ENCODE measurements around the gene UBE3C. TPM values are rescaled to one million over a fixed set of nuclear protein-coding genes. Genes with fewer than 3 reads are reported as not detected.
A peak's percentile ranks its signal among the peaks of the same experiment; 100 is the strongest.

UBE3C gene
- total and polyA plus RNA-seq, 2 of the 13 experiments (the other 11 are each of a cell fraction or from before 2014, with no cell fraction given): 27.0 to 48.2 TPM

GRCh38 chr7:157138424-157139110 is at the start of gene UBE3C (continued):
- TF ChIP-seq SMARCE1 (IDR thresholded peaks at IDR 0.05; ENCODE audit: borderline replicate concordance) (no peak), ZSCAN5A (CRISPR knock-in tag; IDR thresholded peaks at IDR 0.05; ENCODE audit: borderline replicate concordance) (no peak), ZFP90 (CRISPR knock-in tag; IDR thresholded peaks at IDR 0.05; ENCODE audit: borderline replicate concordance) (no peak; the same call in 1 of the 2 replicates), NFKB2 (CRISPR knock-in tag; IDR thresholded peaks at IDR 0.05; ENCODE audit: borderline replicate concordance) (no peak; the same call in none of the 2 replicates), RNF2 (conservative IDR thresholded peaks at IDR 0.05; ENCODE audit: low read depth) (no peak), NFKBIZ (CRISPR knock-in tag; IDR thresholded peaks at IDR 0.05) (no peak), NFYC (CRISPR knock-in tag; IDR thresholded peaks at IDR 0.05) (no peak), HDAC1 (CRISPR knock-in tag; IDR thresholded peaks at IDR 0.05) (no peak; the same call in 1 of the 2 replicates), ONECUT2 (CRISPR knock-in tag; IDR thresholded peaks at IDR 0.05) (no peak), HNF1A (IDR thresholded peaks at IDR 0.05; ENCODE audit: low read depth) (no peak), HNF1A (CRISPR knock-in tag; IDR thresholded peaks at IDR 0.05; ENCODE audit: borderline replicate concordance) (peak; percentile 53; the same call in 1 of the 2 replicates), GMEB1 (CRISPR knock-in tag; IDR thresholded peaks at IDR 0.05; ENCODE audit: borderline replicate concordance) (peak; percentile 98), ZFX (CRISPR knock-in tag; IDR thresholded peaks at IDR 0.05; ENCODE audit: low read depth) (peak; percentile 89), MATR3 (CRISPR knock-in tag; IDR thresholded peaks at IDR 0.05) (no peak), FOXA3 (CRISPR knock-in tag; IDR thresholded peaks at IDR 0.05) (no peak), ZNF713 (CRISPR knock-in tag; IDR thresholded peaks at IDR 0.05) (no peak), ZNF567 (CRISPR knock-in tag; IDR thresholded peaks at IDR 0.05; ENCODE audit: borderline replicate concordance) (no peak), ZNF143 (CRISPR knock-in tag; IDR thresholded peaks at IDR 0.05) (no peak), RCOR2 (CRISPR knock-in tag; IDR thresholded peaks at IDR 0.05) (no peak), ZNF281 (CRISPR knock-in tag; IDR thresholded peaks at IDR 0.05; ENCODE audit: borderline replicate concordance) (no peak), HOXD1 (CRISPR knock-in tag; IDR thresholded peaks at IDR 0.05) (no peak)

Data from HepG2 (cell line).